Endothelial cell (in vitro differentiated cells): ENCODE measurements around the gene ZMYND19. TPM values are rescaled to one million over a fixed set of nuclear protein-coding genes. Genes with fewer than 3 reads are reported as not detected.
"Not testable (repeated sequence)": the region's sequence is repeated elsewhere in the genome, so short reads cannot be mapped to it uniquely, and the experiment has no call there.

Experiments
- DNase-seq: peaks from one replicate; pipeline ENCODE4 v3.0.0; 2021; ENCODE audit warnings: low spot score
- H3K27ac Mint-ChIP-seq: one replicate; pipeline ENCODE4 v1.8.0; 2021; ENCODE audit warnings: mixed read lengths, inconsistent platforms; ENCODE audit not compliant: unreplicated experiment
- H3K27me3 Mint-ChIP-seq: one replicate; pipeline ENCODE4 v1.8.0; 2021; ENCODE audit warnings: mild to moderate bottlenecking, moderate library complexity, mixed read lengths, inconsistent platforms; ENCODE audit not compliant: unreplicated experiment
- H3K36me3 Mint-ChIP-seq: one replicate; pipeline ENCODE4 v1.8.0; 2021; ENCODE audit warnings: mild to moderate bottlenecking, low read depth, mixed read lengths, inconsistent platforms; ENCODE audit not compliant: unreplicated experiment
- H3K4me1 Mint-ChIP-seq: one replicate; pipeline ENCODE4 v1.8.0; 2021; ENCODE audit warnings: mild to moderate bottlenecking, mixed read lengths, inconsistent platforms; ENCODE audit not compliant: unreplicated experiment
- H3K4me3 Mint-ChIP-seq: one replicate; pipeline ENCODE4 v1.8.0; 2021; ENCODE audit warnings: mild to moderate bottlenecking, mixed read lengths, inconsistent platforms; ENCODE audit not compliant: unreplicated experiment
- H3K9me3 Mint-ChIP-seq: one replicate; pipeline ENCODE4 v1.8.0; 2021; ENCODE audit warnings: mixed read lengths, inconsistent platforms; ENCODE audit not compliant: unreplicated experiment
- total RNA-seq: library from RNA; stranded (reverse); fragmentation: NEBNext Ultra II Directional; extraction: Animal tissue kit (Norgen Biotek cat#: 25700); gene quantifications from one replicate; pipeline ENCODE4 v1.2.1, GENCODE V29; 2021; ENCODE audit not compliant: unreplicated experiment
- TF ChIP-seq, protein P1 (sequence below): fragments of 200-600 bp; sonication (generic); IDR thresholded peaks from one replicate; pipeline ENCODE4 v1.5.0; 2021; ENCODE audit warnings: antibody characterized with exemption; ENCODE audit not compliant: unreplicated experiment

ZMYND19 gene
- total RNA-seq, 1 donor from 2014 or later: 25.6 TPM

GRCh38 chr9:137534256-137535119 is 55.8 kb downstream of the ZMYND19 start:
- no peak overlapping the region for H3K4me3 Mint-ChIP-seq

DNA sequence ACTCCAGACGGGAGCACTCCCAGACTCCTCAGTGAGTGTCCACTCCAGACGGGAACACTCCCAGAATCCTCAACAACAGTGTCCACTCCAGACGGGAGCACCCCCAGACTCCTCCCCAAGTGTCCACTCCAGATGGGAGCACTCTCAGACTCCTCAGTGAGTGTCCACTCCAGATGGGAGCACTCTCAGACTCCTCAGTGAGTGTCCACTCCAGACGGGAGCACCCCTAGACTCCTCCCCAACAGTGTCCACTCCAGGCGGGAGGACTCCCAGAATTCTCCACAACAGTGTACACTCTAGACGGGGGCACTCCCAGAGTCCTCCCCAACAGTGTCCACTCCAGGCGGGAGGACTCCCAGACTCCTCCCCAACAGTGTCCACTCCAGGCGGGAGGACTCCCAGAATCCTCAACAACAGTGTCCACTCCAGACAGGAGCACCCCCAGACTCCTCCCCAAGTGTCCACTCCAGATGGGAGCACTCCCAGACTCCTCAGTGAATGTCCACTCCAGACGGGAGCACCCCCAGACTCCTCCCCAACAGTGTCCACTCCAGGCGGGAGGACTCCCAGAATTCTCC is 57.3 kb downstream of the ZMYND19 start:
- H3K27me3 Mint-ChIP-seq, H3K4me3 Mint-ChIP-seq, H3K27ac Mint-ChIP-seq, DNase-seq, H3K9me3 Mint-ChIP-seq: not testable (repeated sequence)
- peaks cover 14% of the 10 kb centered on the region for H3K4me1 Mint-ChIP-seq
- H3K36me3 Mint-ChIP-seq: peaks cover 12% of the 10 kb centered on the region

More at GRCh38 chr9:137534256-137535119, 55.8 kb downstream of the ZMYND19 start:
- peaks cover 12% of the 10 kb centered on the region for H3K36me3 Mint-ChIP-seq
- H3K27me3 Mint-ChIP-seq: peaks cover 5% of the 10 kb centered on the region
- DNase-seq: no peak
- TF ChIP-seq, protein P1, sequence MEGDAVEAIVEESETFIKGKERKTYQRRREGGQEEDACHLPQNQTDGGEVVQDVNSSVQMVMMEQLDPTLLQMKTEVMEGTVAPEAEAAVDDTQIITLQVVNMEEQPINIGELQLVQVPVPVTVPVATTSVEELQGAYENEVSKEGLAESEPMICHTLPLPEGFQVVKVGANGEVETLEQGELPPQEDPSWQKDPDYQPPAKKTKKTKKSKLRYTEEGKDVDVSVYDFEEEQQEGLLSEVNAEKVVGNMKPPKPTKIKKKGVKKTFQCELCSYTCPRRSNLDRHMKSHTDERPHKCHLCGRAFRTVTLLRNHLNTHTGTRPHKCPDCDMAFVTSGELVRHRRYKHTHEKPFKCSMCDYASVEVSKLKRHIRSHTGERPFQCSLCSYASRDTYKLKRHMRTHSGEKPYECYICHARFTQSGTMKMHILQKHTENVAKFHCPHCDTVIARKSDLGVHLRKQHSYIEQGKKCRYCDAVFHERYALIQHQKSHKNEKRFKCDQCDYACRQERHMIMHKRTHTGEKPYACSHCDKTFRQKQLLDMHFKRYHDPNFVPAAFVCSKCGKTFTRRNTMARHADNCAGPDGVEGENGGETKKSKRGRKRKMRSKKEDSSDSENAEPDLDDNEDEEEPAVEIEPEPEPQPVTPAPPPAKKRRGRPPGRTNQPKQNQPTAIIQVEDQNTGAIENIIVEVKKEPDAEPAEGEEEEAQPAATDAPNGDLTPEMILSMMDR: peak; percentile 37
- peaks cover 14% of the 10 kb centered on the region for H3K4me1 Mint-ChIP-seq
- no peaks in the 10 kb centered on the region for H3K9me3 Mint-ChIP-seq
- H3K27ac Mint-ChIP-seq: peak overlapping the region; percentile 72

Other genes starting within 250 kb of the ZMYND19 start
- 19.9 TPM for gene EXD3, start 167.3 kb downstream of the ZMYND19 start, total RNA-seq
- 0.36 TPM for gene NOXA1, start 167.1 kb downstream of the ZMYND19 start, total RNA-seq
- 0.21 TPM for gene ENTPD8, start 149.2 kb downstream of the ZMYND19 start, total RNA-seq
- 43.0 TPM for gene NSMF, start 131.2 kb downstream of the ZMYND19 start, total RNA-seq
- gene PNPLA7, start 40.1 kb downstream of the ZMYND19 start, total RNA-seq: 3.9 TPM
- 41.4 TPM for gene MRPL41, start 38.6 kb downstream of the ZMYND19 start, total RNA-seq
- 32.2 TPM for gene DPH7, start 11.6 kb downstream of the ZMYND19 start, total RNA-seq
- gene ARRDC1, start 15.2 kb upstream of the ZMYND19 start, total RNA-seq: 20.3 TPM
- gene EHMT1, start 28.5 kb upstream of the ZMYND19 start, total RNA-seq: 120 TPM